Heart left ventricle (tissue), 11 donors: Measurements from ENCODE around the gene DNAJC11. TPM values are rescaled to one million over a fixed set of nuclear protein-coding genes. Genes with fewer than 3 reads are reported as not detected.

ENCODE experiments used
- polyA plus RNA-seq, 2 donors: library from polyadenylated mRNA; stranded (reverse); fragments of 200-250 nt; gene quantifications; one replicate each; pipeline ENCODE4 v1.2.3, GENCODE V29; 2013
- total RNA-seq, 9 donors: library from RNA; depleted of rRNA in 2 of 9; stranded (reverse); fragments of >200 nt in 2 of 9; fragmentation: NEBNext Ultra II Directional in 3 of 9; extraction: Animal tissue kit (Norgen Biotek cat#: 25700) in 3 of 9; gene quantifications; one replicate each; pipeline versions ENCODE4 v1.1.0 to v1.2.4, GENCODE V29; 2016 to 2023
- donor health status: ischemic (EF 13 %, LVEDD 7.1; RV severe dilation, severe dysfunction).
- donor health status: healthy with polysubstance abuse.
- donor health status: DM: no; HTN: yes; CAD: no.
- donor health status: DM: no; HTN: no; CAD: no.
- donor health status: ischemic (EF 25% LVEDD 5.7; RV mildly dilated, moderate dysfunction).
- donor health status: healthy.
- donor health status: DM: yes; HTN: yes; CAD: no.
- donor health status: PGD.
- donor health status: nonischemic (EF 23%, LVEDD 6.1; RV moderate dilation, normal function).

DNAJC11 gene
- total and polyA plus RNA-seq, 11 donors, result 42.4 to 67.4 (median 51.7) TPM

Other genes starting within 250 kb of the DNAJC11 start
- 10 to 100 TPM in 3 of 9 donors, 1 to 10 TPM in 6; 5.2 to 11.6 (median 9.3) TPM for gene TNFRSF25, start 235.6 kb downstream of the DNAJC11 start, total RNA-seq
- gene TNFRSF25, start 235.6 kb downstream of the DNAJC11 start, polyA plus RNA-seq, result 10 to 100 TPM in 1 of 2 donors, 1 to 10 TPM in 1; 4.7 to 17.5 TPM
- gene PLEKHG5, start 210.1 kb downstream of the DNAJC11 start, total RNA-seq, result 10 to 100 TPM; 10.8 to 20.2 (median 15.2) TPM
- 10 to 100 TPM in 1 of 2 donors, 1 to 10 TPM in 1; 7.2 to 18.5 TPM for gene PLEKHG5, start 210.1 kb downstream of the DNAJC11 start, polyA plus RNA-seq
- 10 to 100 TPM; 13.1 to 20.6 (median 16.5) TPM for gene NOL9, start 147.3 kb downstream of the DNAJC11 start, total RNA-seq
- gene NOL9, start 147.3 kb downstream of the DNAJC11 start, polyA plus RNA-seq, result 1 to 10 TPM; 5.7 to 5.8 TPM
- gene TAS1R1, start 146.5 kb downstream of the DNAJC11 start, total RNA-seq, result not detected
- gene TAS1R1, start 146.5 kb downstream of the DNAJC11 start, polyA plus RNA-seq, result not detected
- gene ZBTB48, start 121.8 kb downstream of the DNAJC11 start, total RNA-seq, result 10 to 100 TPM in 7 of 9 donors, 1 to 10 TPM in 2; 6.4 to 23.1 (median 11.8) TPM
- 10 to 100 TPM; 12.4 to 17.0 TPM for gene ZBTB48, start 121.8 kb downstream of the DNAJC11 start, polyA plus RNA-seq
- gene KLHL21, start 98.9 kb downstream of the DNAJC11 start, total RNA-seq, result 100 to 1,000 TPM in 1 of 9 donors, 10 to 100 TPM in 8; 38.7 to 179 (median 65.4) TPM
- 10 to 100 TPM; 28.6 to 47.8 TPM for gene KLHL21, start 98.9 kb downstream of the DNAJC11 start, polyA plus RNA-seq
- gene PHF13, start 88.1 kb downstream of the DNAJC11 start, total RNA-seq, result 10 to 100 TPM in 2 of 9 donors, 1 to 10 TPM in 7; 3.5 to 11.2 (median 7.9) TPM
- 1 to 10 TPM; 2.9 to 7.3 TPM for gene PHF13, start 88.1 kb downstream of the DNAJC11 start, polyA plus RNA-seq
- gene THAP3, start 76.9 kb downstream of the DNAJC11 start, total RNA-seq, result 10 to 100 TPM in 7 of 9 donors, 1 to 10 TPM in 2; 7.5 to 20.7 (median 12.1) TPM
- gene THAP3, start 76.9 kb downstream of the DNAJC11 start, polyA plus RNA-seq, result 10 to 100 TPM; 21.7 to 22.1 TPM
- 100 to 1,000 TPM; 114 to 154 (median 136) TPM for gene CAMTA1, start 83.6 kb upstream of the DNAJC11 start, total RNA-seq
- 100 to 1,000 TPM; 191 to 303 TPM for gene CAMTA1, start 83.6 kb upstream of the DNAJC11 start, polyA plus RNA-seq